CD14-positive monocyte (primary cell): ENCODE data around the gene CDK16. TPM values are rescaled to one million over a fixed set of nuclear protein-coding genes. Genes with fewer than 3 reads are reported as not detected.
A peak's percentile ranks its signal among the peaks of the same experiment; 100 is the strongest.

Source experiments
- DNase-seq, 3 donors: peaks; one replicate each; pipeline ENCODE4 v3.0.0-alpha.2; 2011 to 2022
- H2AFZ ChIP-seq: 2 replicates; pipeline ENCODE4 v1.6.0; 2012; ENCODE audit warnings: mild to moderate bottlenecking, low read depth, low read length, inconsistent platforms; ENCODE audit not compliant: insufficient read depth, poor library complexity, severe bottlenecking
- H3K27ac ChIP-seq, 2 donors: 1 replicate in 1 of 2; 2 replicates in 1 of 2; pipeline ENCODE4 v1.5.1; 2012 to 2013; ENCODE audit warnings: low read length in 2 of 2, control low read depth in 1 of 2, inconsistent platforms in 1 of 2, low read depth in 1 of 2, mild to moderate bottlenecking in 1 of 2
- H3K27me3 ChIP-seq, 2 donors: one replicate each; pipeline versions ENCODE4 v1.6.0 to v1.6.1; 2011 to 2013; ENCODE audit warnings: low read length in 2 of 2; ENCODE audit not compliant: control insufficient read depth in 2 of 2, insufficient read depth in 2 of 2
- H3K36me3 ChIP-seq, 2 donors: replicated peaks in 1 of 2; 1 replicate in 1 of 2; 2 replicates in 1 of 2; pipeline versions ENCODE4 v1.5.1 to v1.6.1; 2012 to 2013; ENCODE audit warnings: low read length in 2 of 2, control low read depth in 1 of 2, inconsistent platforms in 1 of 2, mild to moderate bottlenecking in 1 of 2; ENCODE audit not compliant: insufficient read depth in 2 of 2, control insufficient read depth in 1 of 2
- H3K4me1 ChIP-seq, 2 donors: 1 replicate in 1 of 2; 2 replicates in 1 of 2; pipeline versions ENCODE4 v1.5.1 to v1.6.1; 2012 to 2013; ENCODE audit warnings: low read length in 2 of 2, control low read depth in 1 of 2, inconsistent platforms in 1 of 2, mild to moderate bottlenecking in 1 of 2, moderate library complexity in 1 of 2; ENCODE audit not compliant: insufficient read depth in 2 of 2, control insufficient read depth in 1 of 2
- H3K4me2 ChIP-seq: replicated peaks from 2 replicates; pipeline ENCODE3; 2012; ENCODE audit warnings: low read length, moderate library complexity, mild to moderate bottlenecking; ENCODE audit not compliant: poor library complexity, severe bottlenecking; ENCODE audit errors: extremely low read depth
- H3K4me3 ChIP-seq, 3 experiments: fragments of 200-600 bp in 1 of 3; sonication (generic) in 1 of 3; replicated peaks in 1 of 3; 1 replicate in 2 of 3; 2 replicates in 1 of 3; pipeline ENCODE4 v1.5.1; 2011 to 2013; ENCODE audit warnings: low read length in 3 of 3, mild to moderate bottlenecking in 3 of 3, control low read depth in 2 of 3, low read depth in 2 of 3, inconsistent platforms in 1 of 3, moderate library complexity in 1 of 3
- H3K79me2 ChIP-seq: 2 replicates; pipeline ENCODE4 v1.6.0; 2012; ENCODE audit warnings: mild to moderate bottlenecking, control low read depth, inconsistent platforms, low read length, moderate library complexity; ENCODE audit not compliant: insufficient read depth
- H3K9ac ChIP-seq: 2 replicates; pipeline ENCODE4 v1.6.0; 2017; ENCODE audit warnings: low read length, mild to moderate bottlenecking; ENCODE audit not compliant: insufficient read depth, poor library complexity, severe bottlenecking
- H3K9me3 ChIP-seq, 2 donors: replicated peaks in 1 of 2; 1 replicate in 1 of 2; 2 replicates in 1 of 2; pipeline versions ENCODE4 v1.5.1 to v1.6.1; 2012 to 2013; ENCODE audit warnings: low read length in 2 of 2, control low read depth in 1 of 2; ENCODE audit not compliant: control insufficient read depth in 1 of 2, insufficient read depth in 1 of 2
- H4K20me1 ChIP-seq: 2 replicates; pipeline ENCODE4 v1.6.0; 2012; ENCODE audit warnings: mild to moderate bottlenecking, low read length, control low read depth, moderate library complexity; ENCODE audit not compliant: insufficient read depth
- H3K27ac Mint-ChIP-seq, 7 donors: one replicate each; pipeline ENCODE4 v1.8.0; 2020; ENCODE audit warnings: mild to moderate bottlenecking in 7 of 7, mixed read lengths in 7 of 7, moderate library complexity in 6 of 7, inconsistent platforms in 2 of 7
- H3K27me3 Mint-ChIP-seq, 3 donors: one replicate each; pipeline ENCODE4 v1.8.0; 2021 to 2022; ENCODE audit warnings: low read depth in 3 of 3, mild to moderate bottlenecking in 3 of 3, mixed read lengths in 3 of 3, moderate library complexity in 3 of 3, inconsistent platforms in 1 of 3
- H3K36me3 Mint-ChIP-seq, 2 donors: one replicate each; pipeline ENCODE4 v1.8.0; 2020; ENCODE audit warnings: mixed read lengths in 2 of 2, inconsistent platforms in 1 of 2, mild to moderate bottlenecking in 1 of 2
- H3K4me1 Mint-ChIP-seq: one replicate; pipeline ENCODE4 v1.8.0; 2020; ENCODE audit warnings: mild to moderate bottlenecking, mixed read lengths
- H3K4me3 Mint-ChIP-seq, 2 donors: one replicate each; pipeline ENCODE4 v1.8.0; 2020; ENCODE audit warnings: mild to moderate bottlenecking in 2 of 2, mixed read lengths in 2 of 2, moderate library complexity in 1 of 2
- H3K9me3 Mint-ChIP-seq, 7 donors: one replicate each; pipeline ENCODE4 v1.8.0; 2020 to 2022; ENCODE audit warnings: mixed read lengths in 7 of 7, mild to moderate bottlenecking in 6 of 7, moderate library complexity in 6 of 7, inconsistent platforms in 2 of 7
- CTCF ChIP-seq: fragments of 200-600 bp; IDR thresholded peaks from one replicate; pipeline ENCODE4 v1.8.0; 2022; ENCODE audit warnings: antibody characterized with exemption, mild to moderate bottlenecking
- WGBS: methylation state at CpG from one replicate; pipeline ENCODE4 v1.1.5; 2013; ENCODE audit warnings: missing lambda C conversion rate; ENCODE audit not compliant: insufficient coverage; 5-methylcytosine and 5-hydroxymethylcytosine counted together
- intact Hi-C, 2 donors: fragments of 100-400 bp; cut with micrococcal nuclease; formaldehyde crosslinking; loops; one replicate each; pipeline versions ENCODE4 v1.15.0 to v1.15.1; 2023
- polyA plus RNA-seq, 3 donors: library from polyadenylated mRNA; depleted of rRNA in 1 of 3; unstranded in 2 of 3; stranded (reverse) in 1 of 3; fragments of 300-500 nt in 2 of 3; fragments of >200 nt in 1 of 3; fragmentation: Illumina TruSeq in 2 of 3; gene quantifications; 1 replicate in 2 of 3; 2 replicates in 1 of 3; pipeline ENCODE4 v1.2.3, GENCODE V29; 2012 to 2021

CDK16 gene
- polyA plus RNA-seq, 3 donors = 7.3 to 97.4 (median 14.1) TPM

- intact Hi-C loops = no loop called here
- Histone ChIP-seq H2AFZ (no peak overlapping the region), H3K79me2 (peaks cover 10% of the 10 kb centered on the region), H3K9ac (no peak overlapping the region), H3K36me3 (peaks cover 60 to 72% of the 10 kb centered on the region in 2 donors), H3K4me3 (no peak overlapping the region), H3K9me3 (no peaks in the 10 kb centered on the region), H3K4me2 (no peak overlapping the region), H3K4me1 (peaks cover 12 to 21% of the 10 kb centered on the region in 2 donors), H3K27ac (no peak overlapping the region), H3K27me3 (no peaks in the 10 kb centered on the region), H4K20me1 (peaks cover 62% of the 10 kb centered on the region)
- WGBS = 80% methylated on average over 1 of the region's 20 CpGs
- Mint-ChIP-seq H3K36me3 (peaks cover 65 to 75% of the 10 kb centered on the region in 2 donors), H3K9me3 (peaks cover 0 to 11% (median 0%) of the 10 kb centered on the region in 7 donors), H3K4me1 (peaks cover 20% of the 10 kb centered on the region), H3K27me3 (peaks cover 0 to 16% (median 0%) of the 10 kb centered on the region in 3 donors), H3K27ac (peak overlapping the region in 6 of 7 donors; percentile 8 to 63 (median 48)), H3K4me3 (no peak overlapping the region)
- DNase-seq = no peak
- TF ChIP-seq CTCF = no peak
Measured at GRCh38 chrX:47214435-47215077, 3.9 kb upstream of the CDK16 start.

GRCh38 chrX:47215291-47215900 lies 3.1 kb upstream of the CDK16 start:
- peak overlapping the region in 6 of 7 donors; percentile 4 to 99 (median 66) for H3K27ac Mint-ChIP-seq
- 90% methylated on average over 5 of the region's 12 CpGs for WGBS
- no peak overlapping the region for H3K4me3 Mint-ChIP-seq

More at GRCh38 chrX:47215291-47215900, 3.1 kb upstream of the CDK16 start:
- TF ChIP-seq CTCF = no peak
- Histone ChIP-seq H4K20me1 (peaks cover 62% of the 10 kb centered on the region), H3K36me3 (peaks cover 51 to 64% of the 10 kb centered on the region in 2 donors), H3K9ac (no peak overlapping the region), H3K4me1 (peaks cover 21 to 30% of the 10 kb centered on the region in 2 donors), H3K9me3 (no peaks in the 10 kb centered on the region), H2AFZ (no peak overlapping the region), H3K79me2 (peaks cover 18% of the 10 kb centered on the region), H3K4me3 (no peak overlapping the region), H3K27ac (peak overlapping the region in 1 of 2 donors; percentile 87), H3K27me3 (no peaks in the 10 kb centered on the region), H3K4me2 (no peak overlapping the region)
- no peak for DNase-seq
- Mint-ChIP-seq H3K9me3 (peaks cover 0 to 11% (median 0%) of the 10 kb centered on the region in 7 donors), H3K27me3 (peaks cover 0 to 19% (median 0%) of the 10 kb centered on the region in 3 donors), H3K4me1 (peaks cover 28% of the 10 kb centered on the region), H3K36me3 (peaks cover 60 to 67% of the 10 kb centered on the region in 2 donors)
- intact Hi-C loops = no loop called here
